GM18951 (cell line): ENCODE data around the gene ZFP36.
"Not testable (repeated sequence)": the region's sequence is repeated elsewhere in the genome, so short reads cannot be mapped to it uniquely, and the experiment has no call there.

Experiments used
- POLR2A ChIP-seq: IDR thresholded peaks from 4 replicates; pipeline ENCODE4 v1.6.1; 2011; ENCODE audit warnings: mild to moderate bottlenecking; ENCODE audit not compliant: insufficient read length, insufficient read depth; ENCODE audit errors: extremely low read depth
- in situ Hi-C: fragments of 300-500 bp; cut with MboI; formaldehyde crosslinking; loops from one replicate; pipeline ENCODE4 v1.12.0; 2022; ENCODE audit warnings: low sequenced_read_pairs, mixed read lengths, inconsistent platforms; ENCODE audit not compliant: unreplicated experiment

ZFP36 gene

GRCh38 chr19:39406656-39407409 lies at the start of gene ZFP36:
ZFP36 (plus strand) TSS chr19:39406847; CDS start chr19:39406905, 58 bp downstream.
- peak; percentile 100 for TF ChIP-seq POLR2A
- in situ Hi-C loops, result no loop called here

- in situ Hi-C loops, result no loop called here
- TF ChIP-seq POLR2A, result no peak
Observed at GRCh38 chr19:39359026-39359425, 47.6 kb upstream of the ZFP36 start.

- TF ChIP-seq POLR2A, result no peak
- in situ Hi-C loops, result no loop called here
Observed at GRCh38 chr19:39360599-39360998, 46.0 kb upstream of the ZFP36 start.

- no peak for TF ChIP-seq POLR2A
- in situ Hi-C loops, result no loop called here
Observed at GRCh38 chr19:39362682-39363657, 43.7 kb upstream of the ZFP36 start.

- no peak for TF ChIP-seq POLR2A
Observed at GRCh38 chr19:39363901-39364457, 42.7 kb upstream of the ZFP36 start.

GRCh38 chr19:39365531-39365930 lies 41.1 kb upstream of the ZFP36 start:
- in situ Hi-C loops, result no loop called here
- no peak for TF ChIP-seq POLR2A

More at GRCh38 chr19:39363901-39364457, 42.7 kb upstream of the ZFP36 start:
- in situ Hi-C loops, result no loop called here

GRCh38 chr19:39369200-39369599 lies 37.4 kb upstream of the ZFP36 start:
- in situ Hi-C loops, result no loop called here
- TF ChIP-seq POLR2A, result no peak

- in situ Hi-C loops, result no loop called here
- TF ChIP-seq POLR2A, result no peak
Observed at GRCh38 chr19:39370735-39371134, 35.9 kb upstream of the ZFP36 start.

- TF ChIP-seq POLR2A, result no peak
Observed at GRCh38 chr19:39372047-39372802, 34.4 kb upstream of the ZFP36 start.

GRCh38 chr19:39372941-39373340 lies 33.7 kb upstream of the ZFP36 start:
- no peak for TF ChIP-seq POLR2A
- in situ Hi-C loops, result no loop called here

More at GRCh38 chr19:39372047-39372802, 34.4 kb upstream of the ZFP36 start:
- in situ Hi-C loops, result no loop called here

GRCh38 chr19:39375929-39376328 lies 30.7 kb upstream of the ZFP36 start:
- in situ Hi-C loops, result no loop called here
- TF ChIP-seq POLR2A, result no peak

GRCh38 chr19:39377373-39378362 lies 29.0 kb upstream of the ZFP36 start:
- TF ChIP-seq POLR2A, result no peak
- in situ Hi-C loops, result no loop called here

- in situ Hi-C loops, result not testable (repeated sequence)
Observed at GRCh38 chr19:39379366-39379765, 27.3 kb upstream of the ZFP36 start.
